IPS-20b (cell line): Measurements from ENCODE around the gene ESYT1.
A peak's percentile ranks its signal among the peaks of the same experiment; 100 is the strongest.
"Not testable (repeated sequence)": the region's sequence is repeated elsewhere in the genome, so short reads cannot be mapped to it uniquely, and the experiment has no call there.

ENCODE experiments used
- H3K27ac ChIP-seq: one replicate; pipeline ENCODE4 v1.5.1; 2013; ENCODE audit warnings: low read length
- H3K27me3 ChIP-seq: 2 replicates; pipeline ENCODE4 v1.6.1; 2013; ENCODE audit warnings: mild to moderate bottlenecking, low read length, inconsistent platforms; ENCODE audit not compliant: insufficient read depth
- H3K36me3 ChIP-seq: 2 replicates; pipeline ENCODE4 v1.6.1; 2013; ENCODE audit warnings: low read depth, mild to moderate bottlenecking, inconsistent platforms, low read length, moderate library complexity; ENCODE audit not compliant: insufficient read depth
- H3K4me1 ChIP-seq: 2 replicates; pipeline ENCODE4 v1.6.1; 2013; ENCODE audit warnings: mild to moderate bottlenecking, control low read depth, inconsistent platforms, low read length, moderate library complexity; ENCODE audit not compliant: insufficient read depth
- H3K4me3 ChIP-seq: 2 replicates; pipeline ENCODE4 v1.5.1; 2013; ENCODE audit warnings: mild to moderate bottlenecking, low read length, inconsistent platforms
- H3K9ac ChIP-seq: 2 replicates; pipeline ENCODE4 v1.6.1; 2013; ENCODE audit warnings: low read depth, mild to moderate bottlenecking, inconsistent platforms, low read length, moderate library complexity
- H3K9me3 ChIP-seq: 2 replicates; pipeline ENCODE4 v1.6.1; 2013; ENCODE audit warnings: mild to moderate bottlenecking, low read depth, low read length, inconsistent platforms; ENCODE audit not compliant: insufficient read depth

Gene ESYT1

DNA sequence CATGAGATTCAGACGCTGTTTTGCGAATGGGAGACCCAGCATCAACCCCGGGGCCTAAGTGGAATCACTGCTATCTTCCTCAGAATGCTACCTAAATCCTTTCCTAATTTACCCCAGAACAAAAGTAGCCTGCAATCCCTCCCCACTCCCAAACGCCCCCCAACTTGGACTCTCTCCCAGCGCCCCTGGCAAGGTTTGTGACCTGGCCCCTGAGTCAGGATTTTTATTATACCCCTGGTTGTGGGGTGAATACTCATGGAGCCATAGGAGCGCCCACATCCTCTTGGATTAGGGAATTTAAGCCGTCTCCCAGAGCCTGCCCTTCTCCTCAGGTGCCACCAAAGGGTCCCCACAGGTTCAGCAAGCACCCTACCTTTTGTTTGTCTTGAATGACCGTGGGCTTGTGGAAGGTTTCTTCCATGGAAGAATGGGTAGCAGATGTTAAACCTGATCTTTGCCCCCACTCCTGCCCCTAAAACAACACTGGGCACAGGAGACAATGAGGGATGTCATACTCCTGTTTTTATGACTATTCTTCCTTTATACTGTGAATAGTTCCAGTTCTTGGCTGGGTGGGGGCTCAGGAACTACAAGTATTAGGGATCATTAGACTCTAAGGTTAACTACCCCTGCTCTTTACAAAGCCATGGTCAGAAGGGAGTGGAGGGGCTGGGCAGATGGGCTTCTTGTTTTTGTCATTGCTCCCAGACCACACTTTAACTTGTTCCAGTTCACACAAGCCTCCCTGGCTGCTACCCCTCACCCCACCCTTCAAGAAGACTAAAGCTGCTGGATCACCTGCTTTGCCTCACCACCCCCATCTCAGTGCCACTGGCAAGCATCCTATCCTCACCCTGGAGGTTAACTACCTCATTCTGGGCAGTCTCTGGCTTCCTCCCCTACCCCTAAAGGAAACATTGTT is 24.9 kb downstream of the ESYT1 start:
- Histone ChIP-seq H3K27me3 (no peaks in the 10 kb centered on the region), H3K27ac (no peak overlapping the region), H3K4me1 (peaks cover 6% of the 10 kb centered on the region; the same call in 1 of the 2 replicates)

DNA sequence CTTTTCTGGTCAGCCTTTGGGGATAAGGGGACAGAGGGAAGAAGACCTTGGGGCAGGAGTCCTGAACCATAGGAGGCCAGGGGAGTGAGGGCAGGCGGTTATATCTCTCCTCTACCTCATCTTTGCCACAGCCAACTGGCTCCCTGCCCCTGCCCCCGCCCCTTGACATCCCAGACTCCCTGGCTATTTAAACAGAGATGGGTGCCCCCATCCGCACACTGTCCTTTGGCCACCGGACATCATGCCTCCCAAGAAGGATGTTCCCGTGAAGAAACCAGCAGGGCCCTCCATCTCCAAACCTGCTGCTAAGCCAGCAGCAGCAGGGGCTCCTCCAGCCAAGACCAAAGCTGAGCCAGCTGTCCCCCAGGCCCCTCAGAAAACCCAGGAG is 25.6 kb downstream of the ESYT1 start:
- H3K4me1 ChIP-seq = peaks cover 6% of the 10 kb centered on the region; the same call in 1 of the 2 replicates
- H3K27me3 ChIP-seq = no peaks in the 10 kb centered on the region
- H3K4me3 ChIP-seq = peak overlapping the region; percentile 78; the same call in 1 of the 2 replicates
- H3K9ac ChIP-seq = peak overlapping the region; percentile 87; the same call in 1 of the 2 replicates
- H3K27ac ChIP-seq = no peak overlapping the region
- peaks cover 24% of the 10 kb centered on the region for H3K36me3 ChIP-seq
- H3K9me3 ChIP-seq = no peaks in the 10 kb centered on the region

More for the DNA sequence above, 24.9 kb downstream of the ESYT1 start:
- Histone ChIP-seq H3K9ac (peak overlapping the region; percentile 87; the same call in 1 of the 2 replicates), H3K9me3 (no peaks in the 10 kb centered on the region), H3K36me3 (peaks cover 24% of the 10 kb centered on the region), H3K4me3 (peak overlapping the region; percentile 78)

DNA sequence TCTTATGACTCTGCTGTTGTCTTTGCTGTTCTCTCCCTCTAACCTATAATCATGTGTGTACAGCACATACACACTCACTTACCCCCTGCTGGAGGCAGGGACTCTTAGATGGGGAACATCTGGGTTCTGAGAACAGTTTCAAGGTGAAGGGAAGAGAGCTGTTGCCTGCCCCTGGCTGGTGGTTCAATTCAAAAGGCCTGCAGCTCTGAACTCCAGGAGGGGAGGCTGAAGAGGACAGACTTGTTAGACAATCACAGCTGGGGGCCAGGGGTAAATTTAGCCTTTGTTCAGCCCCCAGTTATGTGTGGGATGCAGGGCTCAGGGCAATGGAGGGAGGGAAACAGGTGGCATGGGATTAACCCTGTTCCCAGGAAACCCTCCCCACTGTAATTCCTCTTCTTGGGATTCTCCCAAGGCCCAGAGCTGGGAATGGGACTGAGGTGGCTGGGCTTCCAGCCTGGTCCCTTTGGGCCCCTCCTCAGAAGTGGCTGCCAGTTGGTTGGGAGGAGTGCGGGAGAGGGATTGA is 26.2 kb downstream of the ESYT1 start:
- Histone ChIP-seq H3K27me3 (no peaks in the 10 kb centered on the region), H3K4me3 (no peak overlapping the region), H3K36me3 (peaks cover 27% of the 10 kb centered on the region), H3K27ac (no peak overlapping the region), H3K9ac (no peak overlapping the region), H3K4me1 (peaks cover 6% of the 10 kb centered on the region; the same call in 1 of the 2 replicates), H3K9me3 (no peaks in the 10 kb centered on the region)

DNA sequence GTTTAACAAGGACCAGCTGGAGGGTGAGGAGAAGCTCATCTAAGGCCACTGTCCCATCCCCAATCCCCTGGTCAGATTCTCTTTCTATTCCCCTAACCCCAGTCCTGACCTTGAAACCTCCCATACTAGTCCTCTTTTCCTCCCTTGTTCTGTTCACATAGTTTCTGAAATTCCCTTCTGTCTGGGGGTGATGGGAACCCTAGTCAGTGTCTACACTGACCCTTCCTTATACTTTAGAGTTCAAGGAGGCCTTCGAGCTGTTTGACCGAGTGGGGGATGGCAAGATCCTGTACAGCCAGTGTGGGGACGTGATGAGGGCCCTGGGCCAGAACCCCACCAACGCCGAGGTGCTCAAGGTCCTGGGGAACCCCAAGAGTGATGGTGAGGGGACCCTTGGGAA is 26.8 kb downstream of the ESYT1 start:
- H3K9me3 ChIP-seq = no peaks in the 10 kb centered on the region
- H3K27ac ChIP-seq = no peak overlapping the region
- H3K36me3 ChIP-seq = peaks cover 28% of the 10 kb centered on the region
- H3K4me1 ChIP-seq = peaks cover 10% of the 10 kb centered on the region
- no peak overlapping the region for H3K4me3 ChIP-seq
- H3K27me3 ChIP-seq = no peaks in the 10 kb centered on the region
- no peak overlapping the region for H3K9ac ChIP-seq

DNA sequence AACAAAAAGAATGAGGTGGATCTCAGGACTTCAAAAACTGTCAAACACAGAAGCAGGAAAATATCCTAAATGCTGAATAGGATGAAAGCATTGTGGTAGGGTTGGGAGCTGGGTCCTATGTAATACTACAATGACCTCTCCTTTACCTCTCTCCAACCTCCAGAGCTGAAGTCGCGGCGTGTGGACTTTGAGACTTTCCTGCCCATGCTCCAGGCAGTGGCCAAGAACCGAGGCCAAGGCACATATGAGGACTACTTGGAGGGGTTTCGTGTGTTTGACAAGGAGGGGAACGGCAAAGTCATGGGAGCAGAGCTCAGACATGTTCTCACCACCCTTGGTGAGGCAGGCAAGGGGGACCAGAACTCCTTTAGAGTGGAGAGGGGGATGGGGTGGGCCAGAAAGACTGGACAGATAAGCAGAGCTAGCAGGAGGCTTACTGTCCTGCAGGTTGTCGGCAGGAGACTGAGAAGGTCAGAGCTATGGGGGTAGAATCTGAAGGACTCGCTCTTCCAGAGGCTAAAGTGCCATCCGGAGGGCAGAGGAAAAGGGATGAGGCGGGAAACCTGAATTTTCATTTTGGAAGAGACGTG is 27.3 kb downstream of the ESYT1 start:
- no peak overlapping the region for H3K4me3 ChIP-seq
- H3K27me3 ChIP-seq = no peaks in the 10 kb centered on the region
- no peak overlapping the region for H3K27ac ChIP-seq
- peaks cover 32% of the 10 kb centered on the region for H3K36me3 ChIP-seq
- no peak overlapping the region for H3K9ac ChIP-seq
- no peaks in the 10 kb centered on the region for H3K9me3 ChIP-seq
- H3K4me1 ChIP-seq = peaks cover 15% of the 10 kb centered on the region

DNA sequence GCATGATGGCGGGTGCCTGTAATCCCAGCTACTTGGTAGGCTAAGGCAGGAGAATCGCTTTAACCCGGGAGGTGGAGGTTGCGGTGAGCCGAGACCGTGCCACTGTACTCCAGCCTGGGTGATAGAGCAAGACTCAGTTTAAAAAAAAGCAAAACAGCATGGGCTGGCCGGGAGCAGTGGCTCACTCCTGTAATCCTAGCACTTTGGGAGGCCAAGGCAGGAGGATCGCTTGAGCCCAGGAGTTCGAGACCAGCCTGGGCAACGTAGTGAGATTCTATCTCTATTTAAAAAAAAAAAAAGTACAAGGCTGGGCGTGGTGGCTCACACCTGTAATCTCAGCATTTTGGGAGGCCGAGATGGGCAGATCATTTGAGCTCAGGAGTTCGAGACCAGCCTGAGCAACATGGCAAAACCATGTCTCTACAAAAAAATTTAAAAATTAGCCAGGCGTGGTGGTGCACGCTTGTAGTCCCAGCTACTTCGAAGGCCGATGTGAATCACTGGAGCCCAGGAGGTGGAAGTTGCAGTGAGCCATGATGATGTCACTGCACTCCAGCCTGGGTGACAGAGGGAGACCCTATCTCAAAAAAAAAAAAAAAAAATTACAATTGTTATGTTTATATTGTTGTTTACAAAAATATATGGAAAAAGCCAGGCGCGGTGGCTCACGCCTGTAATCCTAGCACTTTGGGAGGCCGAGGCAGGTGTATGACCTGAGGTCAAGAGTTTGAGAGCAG is 28.6 kb downstream of the ESYT1 start:
- H3K9ac ChIP-seq = peak overlapping the region; percentile 93; the same call in 1 of the 2 replicates
- peaks cover 45% of the 10 kb centered on the region for H3K36me3 ChIP-seq
- peak overlapping the region; percentile 95 for H3K27ac ChIP-seq
- peak overlapping the region; percentile 74; the same call in 1 of the 2 replicates for H3K4me3 ChIP-seq
- H3K9me3 ChIP-seq, H3K27me3 ChIP-seq: not testable (repeated sequence)
- peaks cover 22% of the 10 kb centered on the region for H3K4me1 ChIP-seq

DNA sequence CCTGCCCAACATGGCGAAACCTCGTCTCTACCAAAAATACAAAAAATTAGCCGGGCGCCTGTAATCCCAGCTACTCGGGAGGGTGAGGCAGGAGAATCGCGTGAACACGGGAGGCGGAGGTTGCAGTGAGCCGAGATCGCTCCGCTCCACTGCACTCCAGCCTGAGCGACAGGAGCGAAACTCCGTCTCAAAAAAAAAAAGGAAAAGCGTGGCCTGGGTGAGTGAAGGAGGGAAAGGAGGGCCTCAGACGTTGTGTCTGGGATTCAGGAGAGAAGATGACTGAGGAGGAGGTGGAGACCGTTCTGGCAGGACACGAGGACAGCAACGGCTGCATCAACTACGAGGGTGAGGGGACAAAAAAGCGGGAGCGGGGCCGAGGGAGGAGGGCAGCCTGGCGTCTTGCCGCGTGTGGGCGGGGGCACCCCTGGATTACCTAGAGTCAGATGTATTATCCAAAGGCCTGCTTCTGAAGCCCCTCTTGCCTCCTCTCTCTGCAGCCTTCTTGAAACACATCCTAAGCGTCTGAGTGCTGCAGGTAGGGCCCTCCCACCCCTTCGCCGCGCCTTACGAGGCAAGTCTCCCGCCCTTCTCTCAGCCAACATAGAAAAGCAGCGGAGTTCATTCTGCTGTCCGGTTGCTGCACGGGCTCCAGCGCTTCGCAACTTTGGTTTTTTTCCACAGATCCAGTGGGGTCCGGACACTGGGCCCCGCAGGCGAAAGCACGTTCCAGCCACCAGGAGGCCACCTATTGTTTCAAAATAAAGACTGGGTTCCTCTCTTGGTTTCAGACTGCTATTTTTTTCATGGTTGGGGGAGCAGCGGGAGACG is 29.3 kb downstream of the ESYT1 start:
- Histone ChIP-seq H3K4me3 (peak overlapping the region; percentile 74), H3K27ac (peak overlapping the region; percentile 95), H3K27me3 (no peaks in the 10 kb centered on the region), H3K9me3 (no peaks in the 10 kb centered on the region), H3K9ac (peak overlapping the region; percentile 93), H3K36me3 (peaks cover 53% of the 10 kb centered on the region), H3K4me1 (peaks cover 23% of the 10 kb centered on the region)

DNA sequence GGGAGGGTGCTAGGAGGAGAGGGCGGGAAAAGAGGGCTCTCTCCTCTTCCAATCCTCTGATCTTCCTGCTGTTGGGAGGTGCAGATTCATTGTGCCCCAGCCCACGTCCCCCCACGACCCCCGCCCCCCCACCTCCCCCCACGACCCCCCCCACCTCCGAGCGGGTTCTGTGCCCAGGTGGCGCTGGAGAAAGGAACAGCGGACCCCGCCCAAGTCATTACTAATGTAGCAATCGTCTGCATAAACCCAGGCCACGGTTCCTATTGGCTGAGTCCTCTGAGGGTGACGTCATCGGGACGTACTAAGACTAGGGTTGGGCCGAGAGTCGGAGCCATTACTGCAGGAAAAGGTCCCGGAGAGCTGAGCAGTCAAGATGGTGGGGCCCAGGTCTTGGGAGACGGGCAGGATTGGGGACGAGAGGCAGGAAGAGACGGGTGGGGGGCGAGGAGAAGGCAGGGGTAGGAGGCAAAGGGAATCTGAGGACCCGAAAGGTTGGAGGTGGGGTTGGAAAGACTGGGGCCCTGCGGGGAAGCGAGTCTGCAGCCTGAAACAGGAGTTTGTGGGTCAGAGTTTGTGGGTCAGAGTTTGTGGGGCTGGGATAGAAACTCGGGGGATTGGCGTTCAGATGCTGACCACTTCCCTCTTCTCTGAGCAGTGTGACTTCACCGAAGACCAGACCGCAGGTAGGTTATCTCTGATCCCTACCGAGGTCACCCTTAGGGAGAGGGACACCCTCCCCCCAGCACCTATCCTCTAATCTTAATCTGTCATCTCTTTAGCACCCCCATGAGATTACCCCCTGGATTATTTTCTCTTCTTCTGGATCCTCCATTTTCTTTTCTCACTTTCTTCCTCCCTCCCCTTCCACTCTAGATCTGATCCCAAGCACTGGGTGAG is 30.2 kb downstream of the ESYT1 start, which contains the start of gene MYL6:
MYL6 (plus strand) TSS at position 331 of the 897 bp plus-strand sequence; CDS start at position 374, 43 bp downstream.
- Histone ChIP-seq H3K4me3 (peak within 1 kb of the TSS; percentile 86), H3K9me3 (no peaks in the 10 kb centered on the region), H3K27ac (peak within 1 kb of the TSS; percentile 95), H3K4me1 (peaks cover 23% of the 10 kb centered on the region), H3K36me3 (peaks cover 61% of the 10 kb centered on the region), H3K9ac (peak within 1 kb of the TSS; percentile 99), H3K27me3 (no peaks in the 10 kb centered on the region)

DNA sequence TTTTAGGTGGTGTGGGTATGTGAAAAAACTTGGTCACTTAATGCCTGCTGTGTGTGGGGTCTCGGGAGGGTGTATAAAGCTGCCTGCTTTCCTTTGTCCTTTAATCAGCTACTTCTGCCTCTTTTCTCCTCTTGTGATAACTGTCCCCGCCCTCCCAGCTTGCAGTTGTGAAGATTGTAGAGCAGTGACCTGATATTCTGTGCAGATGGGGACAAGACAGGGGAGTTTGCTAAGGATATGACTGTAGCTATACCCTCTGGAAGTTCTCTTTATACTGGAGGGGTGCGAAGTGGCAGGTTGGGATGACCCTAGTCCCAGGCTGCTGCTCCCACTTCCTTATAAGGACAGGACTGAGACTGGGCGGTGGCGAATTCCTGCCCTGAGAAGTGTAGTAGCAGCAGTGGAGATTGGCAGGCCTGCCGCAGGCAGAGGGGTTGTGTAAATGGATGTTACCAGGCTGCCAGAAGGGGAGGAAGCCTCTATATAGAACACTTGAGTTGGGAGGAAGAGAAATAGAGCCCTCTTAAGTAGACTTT is 30.9 kb downstream of the ESYT1 start:
- Histone ChIP-seq H3K36me3 (peaks cover 68% of the 10 kb centered on the region), H3K27ac (peak overlapping the region; percentile 95)

More for the DNA sequence above, 30.9 kb downstream of the ESYT1 start:
- Histone ChIP-seq H3K27me3 (no peaks in the 10 kb centered on the region), H3K4me3 (peak overlapping the region; percentile 86), H3K9me3 (no peaks in the 10 kb centered on the region), H3K4me1 (peaks cover 23% of the 10 kb centered on the region), H3K9ac (peak overlapping the region; percentile 99)
